K562 (cell line): ENCODE data around the gene NOL4L. TPM values are rescaled to one million over a fixed set of nuclear protein-coding genes. Genes with fewer than 3 reads are reported as not detected.

Experiments
- BCOR ChIP-seq: fragments of 450-650 bp; IDR thresholded peaks from 2 replicates; pipeline ENCODE4 v1.6.1; 2016
- BMI1 ChIP-seq: fragments of 150-350 bp; IDR thresholded peaks from 2 replicates; pipeline ENCODE4 v1.6.1; 2014; ENCODE audit warnings: low read length
- EGR1 ChIP-seq: fragments of 450-650 bp; conservative IDR thresholded peaks from 2 replicates; pipeline ENCODE4 v1.6.1; 2017; ENCODE audit warnings: mild to moderate bottlenecking
- EP300 ChIP-seq: IDR thresholded peaks from 2 replicates; pipeline ENCODE4 v1.6.1; 2012; ENCODE audit warnings: low read length, improper control_type of control experiment
- ETV1 ChIP-seq: fragments of 450-650 bp; conservative IDR thresholded peaks from 2 replicates; pipeline ENCODE4 v1.6.1; 2016; ENCODE audit warnings: missing genetic modification characterization, control low read depth, low read depth, missing compliant biosample characterization
- KDM1A ChIP-seq, 2 experiments: fragments of 450-650 bp; IDR thresholded peaks; 2 replicates each; pipeline ENCODE4 v1.6.1; 2016; ENCODE audit warnings: mild to moderate bottlenecking in 2 of 2
- MTA3 ChIP-seq: fragments of 450-650 bp; formaldehyde crosslinking; IDR thresholded peaks from 2 replicates; pipeline ENCODE4 v1.6.1; 2017; ENCODE audit warnings: mild to moderate bottlenecking, borderline replicate concordance
- NCOA6 ChIP-seq: fragments of 450-650 bp; IDR thresholded peaks from 2 replicates; pipeline ENCODE4 v1.6.1; 2017; ENCODE audit warnings: mild to moderate bottlenecking
- NEUROD1 ChIP-seq: fragments of 150-350 bp; IDR thresholded peaks from 2 replicates; pipeline ENCODE4 v1.6.1; 2014; ENCODE audit warnings: borderline replicate concordance, low read length, low read depth; ENCODE audit not compliant: partially characterized antibody
- SETDB1 ChIP-seq: IDR thresholded peaks from one replicate; pipeline ENCODE4 v1.6.1; 2012; ENCODE audit warnings: low read length, control low read depth, inconsistent platforms
- SIN3A ChIP-seq, 2 experiments: fragments of 150-350 bp in 1 of 2; IDR thresholded peaks; 2 replicates each; pipeline ENCODE4 v1.6.1; 2011 to 2016; ENCODE audit warnings: borderline replicate concordance in 2 of 2, low read depth in 2 of 2, low read length in 2 of 2, mild to moderate bottlenecking in 2 of 2, moderate library complexity in 2 of 2; ENCODE audit not compliant: control insufficient read depth in 1 of 2
- SMARCA5 ChIP-seq: fragments of 450-650 bp; IDR thresholded peaks from 2 replicates; pipeline ENCODE4 v1.6.1; 2016
- SMARCE1 ChIP-seq: fragments of 450-650 bp; IDR thresholded peaks from 2 replicates; pipeline ENCODE4 v1.7.1; 2016; ENCODE audit warnings: mild to moderate bottlenecking
- TAF15 ChIP-seq: fragments of 200-400 bp; formaldehyde crosslinking; IDR thresholded peaks from 2 replicates; pipeline ENCODE4 v1.6.1; 2017; ENCODE audit warnings: mild to moderate bottlenecking, low read depth, low read length, moderate library complexity
- TAF9B ChIP-seq: fragments of 450-650 bp; IDR thresholded peaks from 2 replicates; pipeline ENCODE4 v1.6.1; 2018; ENCODE audit warnings: mild to moderate bottlenecking; ENCODE audit not compliant: partially characterized antibody
- polyA plus RNA-seq, 8 experiments: library from polyadenylated mRNA; depleted of rRNA in 4 of 8; stranded (reverse) in 5 of 8; unstranded in 3 of 8; fragments of >200 nt; fragmentation: Nextera tagmentation in 2 of 8; fragmentation: Illumina TruSeq in 1 of 8; extraction: Ambion mirVana in 2 of 8; extraction: Trizol in 1 of 8; gene quantifications; 2 replicates each; pipeline versions ENCODE4 v1.2.1 to v1.2.3, GENCODE V29; 2011 to 2014; ENCODE audit warnings: inconsistent platforms in 1 of 8, missing spikeins in 1 of 8
- total RNA-seq, 7 experiments: library from RNA; depleted of rRNA in 6 of 7; stranded (reverse); fragments of >200 nt in 6 of 7; fragmentation: Illumina TruSeq in 2 of 7; extraction: Trizol in 2 of 7; gene quantifications; 2 replicates each; pipeline versions ENCODE4 v1.2.1 to v1.2.3, GENCODE V29; 2011 to 2021; ENCODE audit warnings: low replicate concordance in 1 of 7
- TF ChIP-seq, protein P1 (sequence below): fragments of 450-650 bp; IDR thresholded peaks from 2 replicates; pipeline ENCODE4 v1.6.1; 2017; ENCODE audit warnings: antibody characterized with exemption, mild to moderate bottlenecking
- TF ChIP-seq, protein P2 (sequence below), 2 experiments: fragments of 450-650 bp in 1 of 2; sonication (generic) in 1 of 2; formaldehyde crosslinking in 1 of 2; IDR thresholded peaks in 1 of 2; conservative IDR thresholded peaks in 1 of 2; 2 replicates each; pipeline versions ENCODE4 v1.6.1 to v1.8.1; 2016 to 2023; ENCODE audit warnings: mild to moderate bottlenecking in 2 of 2, moderate library complexity in 2 of 2, inconsistent platforms in 1 of 2, missing genetic modification reagents in 1 of 2
- TF ChIP-seq, protein P3 (sequence below): sonication (generic); formaldehyde crosslinking; IDR thresholded peaks from 2 replicates; pipeline ENCODE4 v1.8.1; 2023; ENCODE audit warnings: missing genetic modification reagents, mild to moderate bottlenecking, borderline replicate concordance

The NOL4L gene
- total and polyA plus RNA-seq, 9 of the 15 experiments (the other 6 are each of a cell fraction or from before 2014, with no cell fraction given) = 5.1 to 36.2 (median 13.6) TPM

DNA sequence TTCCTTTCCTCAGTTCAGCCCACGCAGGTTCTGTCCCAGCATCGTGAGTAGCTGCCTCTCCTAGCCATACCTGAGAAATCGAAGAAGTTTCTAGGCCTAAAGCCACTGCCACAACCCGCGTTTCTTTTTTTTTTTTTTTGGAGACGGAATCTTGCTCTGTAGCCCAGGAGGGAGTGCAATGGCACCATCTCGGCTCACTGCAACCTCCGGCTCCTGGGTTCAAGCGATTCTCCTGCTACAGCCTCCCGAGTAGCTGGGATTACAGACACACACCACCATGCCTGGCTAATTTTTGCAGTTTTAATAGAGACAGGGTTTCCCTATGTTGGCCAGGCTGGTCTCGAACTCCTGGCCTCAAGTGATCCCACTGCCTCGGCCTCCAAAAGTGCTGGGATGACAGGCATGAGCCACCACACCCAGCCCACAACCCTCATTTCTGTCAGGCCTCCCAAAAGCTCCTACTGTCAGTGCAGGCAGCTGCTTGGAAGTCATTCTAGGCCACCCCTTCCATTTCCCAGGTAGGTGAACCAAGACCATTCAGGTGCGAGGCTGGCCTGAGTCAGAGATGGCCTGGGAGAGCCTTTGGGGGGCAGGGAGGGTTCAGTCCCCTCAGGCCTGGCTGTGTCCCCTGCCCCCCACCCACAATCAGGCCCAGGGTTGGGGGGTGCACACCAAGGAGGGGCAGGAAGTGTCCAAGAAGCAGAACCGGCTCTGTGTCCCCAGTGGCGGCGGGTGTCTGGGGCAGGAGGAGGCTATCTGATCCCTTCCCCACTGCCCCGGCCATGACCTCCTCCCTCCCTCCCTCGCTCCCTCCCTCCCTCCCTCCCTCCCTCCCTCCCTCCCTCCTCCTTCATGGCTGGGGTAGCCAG, 47.2 kb downstream of the NOL4L start (continued):
- TF ChIP-seq, protein P1, sequence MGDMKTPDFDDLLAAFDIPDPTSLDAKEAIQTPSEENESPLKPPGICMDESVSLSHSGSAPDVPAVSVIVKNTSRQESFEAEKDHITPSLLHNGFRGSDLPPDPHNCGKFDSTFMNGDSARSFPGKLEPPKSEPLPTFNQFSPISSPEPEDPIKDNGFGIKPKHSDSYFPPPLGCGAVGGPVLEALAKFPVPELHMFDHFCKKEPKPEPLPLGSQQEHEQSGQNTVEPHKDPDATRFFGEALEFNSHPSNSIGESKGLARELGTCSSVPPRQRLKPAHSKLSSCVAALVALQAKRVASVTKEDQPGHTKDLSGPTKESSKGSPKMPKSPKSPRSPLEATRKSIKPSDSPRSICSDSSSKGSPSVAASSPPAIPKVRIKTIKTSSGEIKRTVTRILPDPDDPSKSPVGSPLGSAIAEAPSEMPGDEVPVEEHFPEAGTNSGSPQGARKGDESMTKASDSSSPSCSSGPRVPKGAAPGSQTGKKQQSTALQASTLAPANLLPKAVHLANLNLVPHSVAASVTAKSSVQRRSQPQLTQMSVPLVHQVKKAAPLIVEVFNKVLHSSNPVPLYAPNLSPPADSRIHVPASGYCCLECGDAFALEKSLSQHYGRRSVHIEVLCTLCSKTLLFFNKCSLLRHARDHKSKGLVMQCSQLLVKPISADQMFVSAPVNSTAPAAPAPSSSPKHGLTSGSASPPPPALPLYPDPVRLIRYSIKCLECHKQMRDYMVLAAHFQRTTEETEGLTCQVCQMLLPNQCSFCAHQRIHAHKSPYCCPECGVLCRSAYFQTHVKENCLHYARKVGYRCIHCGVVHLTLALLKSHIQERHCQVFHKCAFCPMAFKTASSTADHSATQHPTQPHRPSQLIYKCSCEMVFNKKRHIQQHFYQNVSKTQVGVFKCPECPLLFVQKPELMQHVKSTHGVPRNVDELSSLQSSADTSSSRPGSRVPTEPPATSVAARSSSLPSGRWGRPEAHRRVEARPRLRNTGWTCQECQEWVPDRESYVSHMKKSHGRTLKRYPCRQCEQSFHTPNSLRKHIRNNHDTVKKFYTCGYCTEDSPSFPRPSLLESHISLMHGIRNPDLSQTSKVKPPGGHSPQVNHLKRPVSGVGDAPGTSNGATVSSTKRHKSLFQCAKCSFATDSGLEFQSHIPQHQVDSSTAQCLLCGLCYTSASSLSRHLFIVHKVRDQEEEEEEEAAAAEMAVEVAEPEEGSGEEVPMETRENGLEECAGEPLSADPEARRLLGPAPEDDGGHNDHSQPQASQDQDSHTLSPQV = peak; percentile 63
- 0 out of 2 replicates have a peak, but pooled peaks have one; percentile 47 for TF ChIP-seq SMARCE1
- TF ChIP-seq SMARCA5 = no peak
- TF ChIP-seq BCOR = peak; percentile 12; the same call in 1 of the 2 replicates
- TF ChIP-seq NCOA6 = no peak
- no peak for TF ChIP-seq NEUROD1
- TF ChIP-seq, protein P2, sequence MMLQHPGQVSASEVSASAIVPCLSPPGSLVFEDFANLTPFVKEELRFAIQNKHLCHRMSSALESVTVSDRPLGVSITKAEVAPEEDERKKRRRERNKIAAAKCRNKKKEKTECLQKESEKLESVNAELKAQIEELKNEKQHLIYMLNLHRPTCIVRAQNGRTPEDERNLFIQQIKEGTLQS (IDR thresholded peaks at IDR 0.05) = no peak
- TF ChIP-seq, protein P2 (CRISPR knock-in tag; conservative IDR thresholded peaks at IDR 0.05) = no peak
- no peak for TF ChIP-seq TAF15
- TF ChIP-seq EP300 = peak; percentile 32; the same call in 1 of the 2 replicates
- no peak for TF ChIP-seq TAF9B
- TF ChIP-seq SIN3A (IDR thresholded peaks at IDR 0.05; ENCODE audit: borderline replicate concordance in 2 of 2, control insufficient read depth in 1 of 2, low read depth in 2 of 2, low read length in 2 of 2) = 0 out of 4 replicates have a peak, but pooled peaks of 1 of the 2 experiments have one; percentile 23
- TF ChIP-seq SETDB1 = no peak
- peak; percentile 59; the same call in 1 of the 2 replicates for TF ChIP-seq ETV1 (tag)
- no peak for TF ChIP-seq KDM1A (IDR thresholded peaks at IDR 0.05)
- TF ChIP-seq EGR1 = 0 out of 2 replicates have a peak, but pooled peaks have one; percentile 24
- TF ChIP-seq MTA3 = no peak
- TF ChIP-seq, protein P3, sequence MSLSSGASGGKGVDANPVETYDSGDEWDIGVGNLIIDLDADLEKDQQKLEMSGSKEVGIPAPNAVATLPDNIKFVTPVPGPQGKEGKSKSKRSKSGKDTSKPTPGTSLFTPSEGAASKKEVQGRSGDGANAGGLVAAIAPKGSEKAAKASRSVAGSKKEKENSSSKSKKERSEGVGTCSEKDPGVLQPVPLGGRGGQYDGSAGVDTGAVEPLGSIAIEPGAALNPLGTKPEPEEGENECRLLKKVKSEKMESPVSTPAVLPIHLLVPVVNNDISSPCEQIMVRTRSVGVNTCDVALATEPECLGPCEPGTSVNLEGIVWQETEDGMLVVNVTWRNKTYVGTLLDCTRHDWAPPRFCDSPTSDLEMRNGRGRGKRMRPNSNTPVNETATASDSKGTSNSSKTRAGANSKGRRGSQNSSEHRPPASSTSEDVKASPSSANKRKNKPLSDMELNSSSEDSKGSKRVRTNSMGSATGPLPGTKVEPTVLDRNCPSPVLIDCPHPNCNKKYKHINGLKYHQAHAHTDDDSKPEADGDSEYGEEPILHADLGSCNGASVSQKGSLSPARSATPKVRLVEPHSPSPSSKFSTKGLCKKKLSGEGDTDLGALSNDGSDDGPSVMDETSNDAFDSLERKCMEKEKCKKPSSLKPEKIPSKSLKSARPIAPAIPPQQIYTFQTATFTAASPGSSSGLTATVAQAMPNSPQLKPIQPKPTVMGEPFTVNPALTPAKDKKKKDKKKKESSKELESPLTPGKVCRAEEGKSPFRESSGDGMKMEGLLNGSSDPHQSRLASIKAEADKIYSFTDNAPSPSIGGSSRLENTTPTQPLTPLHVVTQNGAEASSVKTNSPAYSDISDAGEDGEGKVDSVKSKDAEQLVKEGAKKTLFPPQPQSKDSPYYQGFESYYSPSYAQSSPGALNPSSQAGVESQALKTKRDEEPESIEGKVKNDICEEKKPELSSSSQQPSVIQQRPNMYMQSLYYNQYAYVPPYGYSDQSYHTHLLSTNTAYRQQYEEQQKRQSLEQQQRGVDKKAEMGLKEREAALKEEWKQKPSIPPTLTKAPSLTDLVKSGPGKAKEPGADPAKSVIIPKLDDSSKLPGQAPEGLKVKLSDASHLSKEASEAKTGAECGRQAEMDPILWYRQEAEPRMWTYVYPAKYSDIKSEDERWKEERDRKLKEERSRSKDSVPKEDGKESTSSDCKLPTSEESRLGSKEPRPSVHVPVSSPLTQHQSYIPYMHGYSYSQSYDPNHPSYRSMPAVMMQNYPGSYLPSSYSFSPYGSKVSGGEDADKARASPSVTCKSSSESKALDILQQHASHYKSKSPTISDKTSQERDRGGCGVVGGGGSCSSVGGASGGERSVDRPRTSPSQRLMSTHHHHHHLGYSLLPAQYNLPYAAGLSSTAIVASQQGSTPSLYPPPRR (CRISPR knock-in tag) = no peak
- TF ChIP-seq BMI1 = no peak
